ENCODE measurements around the gene SIN3A. TPM values are rescaled to one million over a fixed set of nuclear protein-coding genes. Genes with fewer than 3 reads are reported as not detected.

Gene SIN3A
- total and polyA plus RNA-seq, 8 donors = 8.4 to 61.9 (median 27.5) TPM

GRCh38 chr15:75459581-75459980 lies 8.1 kb upstream of the SIN3A start:
- WGBS, 5 donors = 60 to 67% (median 62%) methylated on average over 1 of the region's 1 CpG
- Histone ChIP-seq H3K4me3 (no peak overlapping the region), H3K36me3 (no peaks in the 10 kb centered on the region), H3K9me3 (no peaks in the 10 kb centered on the region), H3K27me3 (no peaks in the 10 kb centered on the region), H3K4me1 (peaks cover 4 to 17% (median 9%) of the 10 kb centered on the region in 4 donors), H3K27ac (no peak overlapping the region)
- intact Hi-C loops (cut with DNase I; ENCODE audit: low total_unique reads) = no loop called here
- TF ChIP-seq POLR2AphosphoS5 (IDR thresholded peaks at IDR 0.05) (no peak), CTCF (IDR thresholded peaks at IDR 0.05) (no peak), EP300 (IDR thresholded peaks at IDR 0.05) (no peak), POLR2A (IDR thresholded peaks at IDR 0.05) (no peak)
- DNase-seq = no peak

- WGBS, 5 donors = 41 to 56% (median 47%) methylated on average over 6 of the region's 6 CpGs
- Histone ChIP-seq H3K4me1 (peaks cover 13 to 27% (median 20%) of the 10 kb centered on the region in 4 donors), H3K27me3 (no peaks in the 10 kb centered on the region), H3K4me3 (peak overlapping the region in 1 of 4 donors; percentile 84), H3K36me3 (no peaks in the 10 kb centered on the region), H3K27ac (peak overlapping the region in 3 of 5 donors; percentile 98 to 100 (median 99)), H3K9me3 (no peaks in the 10 kb centered on the region)
- TF ChIP-seq POLR2AphosphoS5 (IDR thresholded peaks at IDR 0.05) (no peak), POLR2A (IDR thresholded peaks at IDR 0.05) (no peak), CTCF (IDR thresholded peaks at IDR 0.05) (no peak), EP300 (IDR thresholded peaks at IDR 0.05) (no peak)
- intact Hi-C loops (cut with DNase I; ENCODE audit: low total_unique reads) = no loop called here
- peak in 1 of 2 donors; percentile 12 for DNase-seq
Measured at GRCh38 chr15:75456710-75457109, 5.2 kb upstream of the SIN3A start.

- peak overlapping the region; percentile 63 to 97 (median 77) for H3K4me3 ChIP-seq
- no peaks in the 10 kb centered on the region for H3K27me3 ChIP-seq
- DNase-seq = peak; percentile 46 to 79
- no peaks in the 10 kb centered on the region for H3K9me3 ChIP-seq
- TF ChIP-seq POLR2AphosphoS5 (IDR thresholded peaks at IDR 0.05) (peak in 1 of 3 donors; percentile 15), POLR2A (IDR thresholded peaks at IDR 0.05) (no peak), CTCF (IDR thresholded peaks at IDR 0.05) (no peak), EP300 (IDR thresholded peaks at IDR 0.05) (no peak)
- WGBS, 5 donors = 1 to 3% (median 2%) methylated on average over 20 to 24 of the region's 24 CpGs
- intact Hi-C loops (cut with DNase I; ENCODE audit: low total_unique reads) = no loop called here
- peaks cover 13 to 27% (median 20%) of the 10 kb centered on the region in 4 donors for H3K4me1 ChIP-seq
- H3K36me3 ChIP-seq = no peaks in the 10 kb centered on the region
- H3K27ac ChIP-seq = peak overlapping the region; percentile 96 to 100 (median 98)
Measured at GRCh38 chr15:75455982-75456531, 4.6 kb upstream of the SIN3A start.

GRCh38 chr15:75455424-75455981 lies 4.0 kb upstream of the SIN3A start:
- TF ChIP-seq POLR2AphosphoS5 (IDR thresholded peaks at IDR 0.05) (peak; percentile 53 to 71 (median 67)), POLR2A (IDR thresholded peaks at IDR 0.05) (peak in 2 of 4 donors; percentile 20 to 29), EP300 (IDR thresholded peaks at IDR 0.05) (no peak), CTCF (IDR thresholded peaks at IDR 0.05) (peak in 1 of 7 experiments; percentile 6)
- H3K36me3 ChIP-seq = no peaks in the 10 kb centered on the region
- peak; percentile 91 to 96 for DNase-seq
- 0 to 1% (median 0%) methylated on average over 30 to 48 of the region's 48 CpGs for whole genome bisulfite sequencing, 5 donors
- H3K27ac ChIP-seq = peak overlapping the region; percentile 96 to 100 (median 98)
- no peaks in the 10 kb centered on the region for H3K9me3 ChIP-seq
- H3K27me3 ChIP-seq = no peaks in the 10 kb centered on the region
- H3K4me1 ChIP-seq = peaks cover 14 to 27% (median 20%) of the 10 kb centered on the region in 4 donors
- intact Hi-C loops (cut with DNase I; ENCODE audit: low total_unique reads) = no loop called here
- peak overlapping the region; percentile 63 to 97 (median 77) for H3K4me3 ChIP-seq

Data from stomach (tissue), 9 donors.